Loucy (cell line): Measurements from ENCODE around the gene DIP2A.

Experiments used
- CTCF ChIP-seq: fragments of 200-600 bp; sonication (generic); conservative IDR thresholded peaks from 2 replicates; pipeline ENCODE4 v1.5.1; 2014; ENCODE audit warnings: mild to moderate bottlenecking, antibody characterized with exemption, low read length
- EZH2phosphoT487 ChIP-seq: fragments of 200-600 bp; IDR thresholded peaks from 2 replicates; pipeline ENCODE4 v1.6.1; 2018; ENCODE audit warnings: antibody characterized with exemption, mild to moderate bottlenecking, moderate library complexity, borderline replicate concordance

DNA sequence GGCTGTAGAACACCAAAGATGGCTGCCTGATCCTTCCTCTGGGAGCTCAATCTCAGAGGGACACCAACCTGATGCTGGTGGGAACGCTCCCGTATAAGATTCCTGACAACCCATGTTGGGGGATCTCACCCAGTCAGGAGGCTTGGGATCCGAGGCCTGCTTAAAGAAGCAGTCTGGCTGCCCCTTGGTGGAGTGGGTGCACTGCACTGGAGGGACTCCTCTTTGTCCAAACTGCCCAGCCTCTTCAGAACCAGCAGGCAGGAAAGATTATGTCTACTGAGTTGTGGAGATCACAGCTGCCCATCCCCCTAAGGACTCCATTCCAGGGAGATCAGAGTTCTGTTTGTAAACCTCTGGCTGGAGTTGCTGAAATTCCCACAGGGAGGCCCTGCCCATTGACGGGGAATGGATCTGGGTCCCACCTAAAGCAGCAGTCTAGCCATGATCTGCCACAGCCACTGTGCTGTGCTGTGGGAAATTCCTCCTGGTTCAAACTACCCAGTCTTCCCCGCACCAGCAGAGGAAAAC lies 123.2 kb downstream of the DIP2A start:
- no peak for TF ChIP-seq CTCF
- no peak for TF ChIP-seq EZH2phosphoT487
